CD4-positive, alpha-beta T cell treated with Interleukin-6 at 100 ng/mL for 8 hours (primary cell): ENCODE measurements around the gene MTTP.

ENCODE experiments used
- DNase-seq: peaks from one replicate; pipeline ENCODE4 v3.0.0-alpha.2; 2020; ENCODE audit warnings: mixed read lengths, low spot score

Gene MTTP

GRCh38 chr4:99593781-99594641 is 19.4 kb downstream of the MTTP start:
- no peak for DNase-seq

DNA sequence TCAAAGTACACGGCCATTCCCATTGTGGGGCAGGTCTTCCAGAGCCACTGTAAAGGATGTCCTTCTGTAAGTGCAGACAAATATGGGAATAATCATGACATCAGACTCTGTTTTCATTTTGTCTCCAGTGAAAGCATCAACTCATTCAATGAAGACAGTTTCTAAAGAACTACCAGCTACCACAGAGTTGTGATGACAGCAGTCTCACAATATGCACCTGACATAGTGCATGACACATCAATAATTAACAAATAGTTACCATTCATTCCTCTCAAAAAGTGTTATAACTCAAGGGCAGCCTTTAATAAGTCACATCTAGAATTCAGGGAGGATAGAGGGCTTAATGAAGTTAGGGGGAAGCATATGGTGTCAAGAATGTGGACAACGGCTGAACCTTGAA is 20.2 kb downstream of the MTTP start:
- no peak for DNase-seq

GRCh38 chr4:99606716-99607115 is 32.1 kb downstream of the MTTP start:
- DNase-seq, result no peak

- no peak for DNase-seq
These were observed 33.8 kb downstream of the MTTP start for GRCh38 chr4:99608417-99608816.

GRCh38 chr4:99610605-99611175 is 36.1 kb downstream of the MTTP start:
- DNase-seq, result no peak

GRCh38 chr4:99612281-99612680 is 37.7 kb downstream of the MTTP start:
- no peak for DNase-seq

DNA sequence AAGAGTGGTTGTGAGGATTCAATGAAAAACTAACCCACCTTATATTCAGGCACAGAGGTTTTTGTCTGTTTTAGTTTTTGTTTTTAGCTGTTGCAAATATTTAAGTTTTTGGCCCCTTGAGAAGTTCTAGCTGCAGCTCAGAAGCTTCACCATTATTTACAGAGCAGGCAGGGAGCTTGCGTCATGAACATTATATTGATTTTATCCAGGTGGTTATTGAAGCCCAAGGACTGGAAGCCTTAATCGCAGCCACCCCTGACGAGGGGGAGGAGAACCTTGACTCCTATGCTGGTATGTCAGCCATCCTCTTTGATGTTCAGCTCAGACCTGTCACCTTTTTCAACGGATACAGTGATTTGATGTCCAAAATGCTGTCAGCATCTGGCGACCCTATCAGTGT is 38.1 kb downstream of the MTTP start:
- DNase-seq, result no peak

DNA sequence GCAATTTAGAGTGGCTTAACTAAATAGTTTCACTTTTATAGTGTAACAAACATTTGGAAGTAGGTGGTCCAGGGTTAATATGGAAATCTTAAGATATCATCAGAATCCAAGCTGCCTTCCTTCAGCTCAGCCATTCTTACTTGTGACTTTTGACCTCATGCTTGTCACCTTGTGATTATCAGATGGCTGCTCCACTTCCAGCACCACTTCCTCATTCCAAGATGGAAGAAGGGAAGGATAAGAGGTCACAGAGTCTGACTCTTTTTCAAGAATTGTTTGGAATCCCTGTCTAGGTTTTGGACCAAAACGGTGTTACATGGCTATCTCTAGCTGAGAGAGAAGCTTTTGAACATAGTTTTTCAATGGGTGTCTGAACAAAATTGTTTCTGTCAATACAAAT is 39.9 kb downstream of the MTTP start:
- DNase-seq, result no peak

GRCh38 chr4:99615170-99615820 is 40.7 kb downstream of the MTTP start:
- no peak for DNase-seq

DNA sequence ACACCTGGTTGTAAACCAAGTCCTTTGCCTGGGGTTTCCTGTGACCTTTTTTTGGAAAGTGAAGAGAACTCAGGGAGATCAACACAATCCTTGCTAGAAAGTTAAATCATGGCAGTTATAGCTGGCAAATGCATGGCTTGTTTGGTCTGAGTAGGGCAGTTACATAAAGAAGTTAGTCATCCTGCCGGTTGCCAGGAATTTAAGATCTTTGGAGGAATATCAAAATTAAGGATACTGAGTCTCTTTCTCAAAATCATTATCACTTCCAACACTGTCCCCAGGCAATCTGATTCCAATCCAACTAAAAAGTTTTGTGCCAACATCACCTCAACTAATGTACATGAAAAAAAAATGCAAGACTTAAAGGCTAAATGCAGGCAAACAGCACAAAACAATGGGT is 42.8 kb downstream of the MTTP start:
- no peak for DNase-seq

DNA sequence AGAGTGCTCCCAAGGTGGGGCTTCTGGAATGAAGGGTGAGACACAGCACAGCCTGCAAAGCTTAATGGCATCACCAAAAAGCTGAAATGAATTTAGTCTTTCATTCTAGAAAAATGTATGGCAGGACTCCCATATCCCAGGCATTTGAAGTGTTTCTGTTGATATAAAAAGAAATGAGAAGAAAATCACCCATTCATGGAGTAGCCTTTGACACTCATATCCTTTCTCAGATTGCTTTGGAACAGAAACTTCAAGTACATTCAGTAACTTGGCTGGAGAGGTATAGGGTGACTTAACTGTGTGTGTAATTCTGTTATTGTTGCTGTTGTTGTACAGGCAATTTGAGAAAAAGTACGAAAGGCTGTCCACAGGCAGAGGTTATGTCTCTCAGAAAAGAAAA is 47.7 kb downstream of the MTTP start:
- no peak for DNase-seq

- DNase-seq, result no peak
These were observed 49.6 kb downstream of the MTTP start for GRCh38 chr4:99624141-99624719.

GRCh38 chr4:99625369-99625768 is 50.7 kb downstream of the MTTP start:
- DNase-seq, result no peak

GRCh38 chr4:99628040-99628439 is 53.4 kb downstream of the MTTP start:
- DNase-seq, result no peak

- DNase-seq, result no peak
These were observed 55.4 kb downstream of the MTTP start for GRCh38 chr4:99629962-99630554.

DNA sequence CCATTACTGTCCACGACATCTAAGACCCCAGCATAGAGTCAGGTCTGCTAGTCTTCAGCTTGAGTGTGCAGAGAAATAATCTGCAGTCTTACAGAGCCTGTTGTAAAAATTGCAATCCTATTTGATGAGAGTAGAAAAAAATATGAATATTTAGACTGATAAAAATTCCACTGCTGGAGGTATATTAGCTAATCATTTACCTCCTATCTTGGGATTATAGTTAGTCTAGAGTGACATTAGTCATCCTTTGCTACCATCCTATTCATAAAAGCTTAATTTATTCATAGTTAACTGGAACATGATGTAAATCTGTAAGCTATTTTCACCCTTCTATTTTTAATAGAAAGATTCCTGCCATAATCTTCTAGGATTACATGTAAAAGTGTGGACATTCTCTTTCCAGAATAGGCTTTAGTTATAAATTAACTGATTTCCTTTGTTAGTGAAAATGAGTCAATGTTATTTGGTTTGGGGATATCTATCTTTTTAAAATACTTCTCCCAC is 56.3 kb downstream of the MTTP start:
- no peak for DNase-seq

DNA sequence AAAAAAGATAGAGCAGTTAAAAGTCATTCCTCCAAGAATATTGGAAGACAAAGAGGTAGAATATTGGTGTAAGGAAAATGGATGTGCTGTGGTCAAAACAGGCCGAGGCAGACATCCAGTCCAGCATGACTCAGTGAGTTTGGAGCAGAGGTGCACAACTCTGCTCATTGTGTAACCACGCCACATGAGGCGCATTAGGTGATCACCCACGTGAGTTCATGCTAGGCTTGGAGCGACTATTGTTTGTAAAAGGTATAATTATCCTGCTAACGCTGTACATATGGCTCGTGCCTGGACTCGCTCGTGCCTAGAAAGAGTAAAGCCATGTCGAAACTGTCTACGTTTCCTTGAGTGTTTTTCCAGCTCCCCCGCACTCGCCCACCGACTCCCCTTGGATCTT is 59.1 kb downstream of the MTTP start:
- DNase-seq, result no peak

DNA sequence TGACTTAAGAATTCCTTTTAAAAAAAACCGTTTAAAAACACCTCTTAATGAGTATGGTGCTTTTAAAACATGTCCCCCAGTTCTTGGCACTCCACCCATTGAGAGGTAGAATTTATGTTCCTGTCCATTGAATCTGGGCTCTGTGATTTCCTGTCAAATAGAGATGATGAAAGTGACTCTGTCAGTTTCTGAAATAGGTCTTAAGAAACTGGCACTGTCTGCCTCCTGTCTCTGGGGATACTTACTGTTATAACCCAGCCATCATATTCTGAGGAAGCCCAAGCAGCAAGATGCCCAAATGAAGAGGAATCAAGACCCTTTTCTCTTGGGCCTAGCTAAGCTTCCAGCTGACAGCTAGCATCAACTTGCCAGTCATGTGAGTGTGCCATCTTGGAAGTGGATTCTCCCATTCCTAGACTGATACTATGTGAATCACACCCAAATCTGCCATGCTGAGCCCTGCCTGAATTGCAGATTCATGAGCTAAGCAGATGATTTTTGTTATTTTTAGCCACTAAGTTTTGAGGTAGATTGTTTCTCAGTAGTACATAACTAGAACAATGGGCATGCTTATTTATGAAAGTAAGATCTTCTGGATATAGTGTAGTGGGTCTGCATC is 60.2 kb downstream of the MTTP start:
- DNase-seq, result no peak

DNA sequence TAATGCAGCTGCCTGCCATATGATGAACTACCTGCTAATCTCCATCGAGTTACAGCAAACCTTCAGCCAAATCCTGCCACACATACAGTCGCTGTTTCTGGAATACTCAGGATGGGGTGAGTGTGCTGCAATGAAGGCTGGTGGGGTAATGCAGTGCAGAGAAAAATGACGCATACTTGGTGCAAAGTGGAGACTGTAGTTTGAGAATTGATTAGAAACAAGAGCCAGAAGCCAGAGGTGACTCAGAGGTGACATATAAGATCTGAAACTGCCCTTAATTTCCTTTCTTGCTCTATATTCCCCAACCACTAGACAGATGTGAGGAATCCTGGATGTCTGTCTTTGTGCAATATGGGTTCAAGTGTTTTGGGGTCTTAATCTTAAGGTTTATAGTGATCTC is 61.0 kb downstream of the MTTP start:
- DNase-seq, result no peak

DNA sequence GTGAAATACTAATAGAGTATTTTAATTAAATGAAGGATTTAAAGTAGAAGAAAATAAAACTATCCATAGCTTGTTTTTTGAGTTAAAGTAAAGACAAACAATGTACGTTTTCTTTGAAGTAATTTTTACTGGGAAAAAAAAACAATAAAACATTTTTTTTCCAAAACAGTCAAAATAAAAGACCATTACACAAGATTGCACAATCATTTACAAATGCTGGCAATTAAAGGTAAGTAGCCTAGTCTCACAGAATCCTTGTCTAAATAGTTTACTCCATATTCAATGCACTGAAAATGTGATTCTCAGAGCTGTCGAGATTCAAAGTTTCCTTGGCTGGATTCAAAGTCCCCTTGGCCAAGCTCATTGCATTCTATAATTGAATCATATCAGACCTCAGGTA is 61.8 kb downstream of the MTTP start:
- no peak for DNase-seq

GRCh38 chr4:99637174-99637573 is 62.5 kb downstream of the MTTP start:
- DNase-seq, result no peak

GRCh38 chr4:99640676-99641075 is 66.1 kb downstream of the MTTP start:
- no peak for DNase-seq
